Stimulated activated CD4-positive, alpha-beta T cell treated with anti-CD3 and anti-CD28 coated beads, Interleukin-2, amount 100 ng/mL, for 24 hours (primary cell): ENCODE data around the gene HOXD9.

Source experiments
- DNase-seq, 2 donors: peaks; one replicate each; pipeline ENCODE4 v3.0.0-alpha.2; 2020

HOXD9 gene

GRCh38 chr2:176099159-176099727 is 23.3 kb upstream of the HOXD9 start:
- DNase-seq: no peak

- no peak for DNase-seq
These were observed 22.6 kb upstream of the HOXD9 start, which contains the start of gene HOXD12 for GRCh38 chr2:176099728-176100546. TSS of gene HOXD12 (plus strand) at chr2:176099795. CDS start at chr2:176099802, 7 bp downstream.

GRCh38 chr2:176100547-176101140 is 21.9 kb upstream of the HOXD9 start:
- no peak for DNase-seq

DNA sequence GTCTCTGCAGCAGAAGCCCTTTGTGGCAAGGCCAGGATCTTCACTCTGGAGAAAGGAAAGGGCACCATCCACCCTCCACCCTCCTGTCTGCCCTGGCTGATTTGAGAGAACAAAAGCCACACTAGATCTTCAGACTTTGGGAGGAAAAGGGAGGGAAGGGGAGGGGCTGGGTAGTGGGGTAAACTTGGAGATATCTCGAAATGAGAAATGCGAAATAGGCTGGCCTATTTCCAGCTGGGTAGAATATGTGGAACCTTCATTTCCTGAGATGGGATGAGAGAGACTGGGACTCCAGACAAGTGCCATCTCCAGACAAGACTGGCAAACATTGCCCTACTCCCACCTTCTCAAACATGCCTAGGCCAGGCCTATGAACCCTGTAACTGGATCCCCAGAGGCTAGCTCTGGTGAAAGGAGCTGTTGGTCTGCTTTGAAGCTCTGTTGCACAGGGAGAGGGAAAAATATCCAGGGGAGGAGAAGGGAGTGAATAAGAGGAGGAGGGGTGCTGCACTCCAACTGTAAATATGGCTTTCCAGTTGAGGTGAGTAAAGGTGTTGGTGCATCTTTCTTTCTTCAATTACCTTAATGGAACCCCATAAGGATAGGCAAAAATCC is 21.2 kb upstream of the HOXD9 start:
- no peak for DNase-seq

- DNase-seq: no peak
These were observed 20.7 kb upstream of the HOXD9 start for GRCh38 chr2:176101842-176102241.

DNA sequence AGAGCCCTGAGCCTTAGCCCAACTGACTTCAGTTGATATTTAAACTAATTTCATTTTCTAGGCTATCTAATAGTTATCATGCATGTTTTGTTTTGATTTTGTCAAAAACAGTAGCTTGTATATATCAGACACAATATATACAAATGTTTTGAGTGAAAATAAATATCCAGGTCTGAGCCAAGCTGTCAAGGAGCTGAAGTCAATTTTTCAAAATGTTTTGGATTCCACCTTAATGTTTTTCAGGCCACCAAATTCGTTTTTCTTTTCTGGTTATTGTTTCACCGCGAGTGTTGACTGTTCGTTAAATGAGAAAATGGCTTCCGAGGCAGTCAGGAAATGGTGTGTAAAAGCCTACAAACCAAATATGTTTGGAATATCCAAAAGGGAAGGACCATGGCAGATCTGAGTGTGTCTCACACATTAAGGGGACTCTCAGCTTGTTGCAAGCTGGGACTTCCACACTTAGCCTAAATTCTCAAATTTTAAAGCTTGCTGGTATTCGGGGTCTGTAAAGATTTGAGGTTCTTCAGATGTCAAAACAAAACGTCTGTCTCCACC is 20.1 kb upstream of the HOXD9 start:
- no peak for DNase-seq

- DNase-seq: no peak
These were observed 19.3 kb upstream of the HOXD9 start for GRCh38 chr2:176103194-176103593.

DNA sequence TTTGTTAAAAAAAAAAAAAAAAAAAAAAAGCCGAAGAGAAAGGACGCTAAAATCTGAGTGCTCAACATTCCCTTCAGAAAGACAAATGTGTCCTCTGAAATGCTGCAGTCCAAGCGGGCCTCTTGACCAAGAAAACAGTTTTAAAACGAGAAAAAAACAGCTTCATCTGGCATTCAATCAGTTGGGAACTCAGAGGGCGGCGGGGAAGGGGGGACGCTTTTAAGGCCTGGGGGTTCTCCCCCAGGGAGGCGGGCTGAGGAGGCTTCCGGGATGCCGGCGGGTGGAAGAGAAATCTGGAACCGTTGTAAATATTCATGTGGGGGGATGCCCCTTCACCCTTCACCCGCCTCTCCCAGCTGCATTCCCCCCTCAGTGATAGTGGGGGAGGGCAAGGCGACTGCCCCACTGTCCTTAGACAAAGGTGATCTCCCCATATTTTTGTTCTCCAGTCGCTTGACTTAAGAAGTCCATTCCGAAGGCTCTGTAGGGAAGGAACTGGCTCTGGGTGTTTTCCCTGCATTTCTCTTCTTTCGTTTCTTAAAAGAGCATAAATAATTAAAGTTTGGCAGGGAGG is 18.7 kb upstream of the HOXD9 start:
- no peak for DNase-seq

- DNase-seq: no peak
These were observed 18.0 kb upstream of the HOXD9 start for GRCh38 chr2:176104316-176105077.

GRCh38 chr2:176105078-176105729 is 17.3 kb upstream of the HOXD9 start:
- no peak for DNase-seq

DNA sequence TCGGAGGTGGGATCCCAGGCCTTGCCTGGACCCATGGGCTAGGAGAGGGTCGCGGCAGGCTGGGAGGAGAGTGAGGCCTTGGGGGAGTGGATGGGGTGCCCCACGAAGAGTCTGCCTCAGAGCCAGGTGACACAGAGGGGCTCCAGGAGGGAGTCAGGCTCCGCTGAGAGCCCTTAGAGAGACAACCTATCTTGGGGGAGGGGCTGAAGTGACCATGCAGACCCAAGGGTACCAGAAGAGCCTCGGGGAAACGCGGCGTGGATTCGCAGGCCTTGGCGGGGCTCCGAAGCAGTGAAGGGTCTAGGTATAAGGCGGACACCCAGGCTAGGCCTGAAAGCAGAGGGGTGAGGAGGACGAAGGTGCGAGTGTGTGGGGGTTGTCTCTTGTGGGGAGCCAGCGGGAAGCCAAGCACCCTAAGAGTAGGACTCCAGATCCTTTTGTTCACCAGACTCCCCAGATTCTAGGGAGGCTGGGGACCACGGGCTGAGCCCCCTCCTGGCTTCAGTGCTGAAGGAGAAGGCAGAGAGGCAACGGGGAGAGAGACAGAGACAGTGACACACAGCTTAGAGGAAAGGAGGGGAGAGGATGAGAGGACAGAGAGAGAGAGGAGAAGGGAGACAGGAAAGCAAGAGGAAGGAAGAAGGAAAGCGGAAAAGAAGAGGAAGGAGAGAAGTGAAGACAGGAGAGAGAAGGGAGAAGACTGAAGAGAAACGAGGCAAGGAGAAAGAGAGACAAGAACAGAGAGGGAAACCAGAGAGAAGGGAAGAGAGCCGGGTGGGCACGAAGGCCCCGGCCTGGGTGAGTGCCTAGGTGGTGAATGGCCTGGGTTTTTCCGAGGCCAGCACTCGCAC is 16.6 kb upstream of the HOXD9 start:
- DNase-seq: no peak

DNA sequence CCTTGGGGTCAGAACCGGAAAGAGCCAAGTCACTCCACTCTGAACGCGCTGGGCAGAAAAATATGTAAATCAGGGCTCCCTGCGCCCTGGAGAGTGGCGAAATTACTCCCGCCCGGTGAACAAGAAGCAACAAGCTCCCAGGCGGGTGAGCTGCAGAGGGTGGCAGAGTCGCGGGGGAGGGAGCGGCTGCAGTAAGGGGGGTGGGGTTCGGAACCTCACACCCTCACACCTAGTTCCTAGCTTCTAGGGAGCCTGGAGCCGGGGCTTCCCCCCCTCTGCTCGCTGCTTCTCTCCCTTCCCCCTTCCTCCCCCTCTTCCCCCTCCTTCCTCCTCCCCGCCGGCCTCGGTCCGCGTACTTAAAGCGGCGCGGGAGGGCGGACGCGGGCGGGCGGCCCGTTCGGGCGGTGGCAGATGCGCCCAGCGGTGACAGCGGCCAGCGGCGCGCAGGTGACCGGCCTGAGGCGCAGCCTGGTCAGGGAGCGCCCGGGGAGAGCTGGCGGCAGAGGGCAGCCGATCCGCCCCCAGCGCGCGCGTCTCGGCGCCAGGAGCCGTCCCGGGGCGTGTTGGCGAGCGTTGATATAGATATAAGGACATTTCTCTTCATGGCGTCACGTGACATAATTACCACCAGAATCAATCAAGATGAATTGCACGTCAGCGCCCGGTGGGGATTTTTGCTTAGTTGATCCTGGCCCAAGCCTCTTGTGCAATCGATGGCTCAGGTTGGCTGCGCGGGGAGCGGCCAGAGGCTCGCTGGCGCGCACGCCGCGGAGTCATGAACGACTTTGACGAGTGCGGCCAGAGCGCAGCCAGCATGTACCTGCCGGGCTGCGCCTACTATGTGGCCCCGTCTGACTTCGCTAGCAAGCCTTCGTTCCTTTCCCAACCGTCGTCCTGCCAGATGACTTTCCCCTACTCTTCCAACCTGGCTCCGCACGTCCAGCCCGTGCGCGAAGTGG is 15.7 kb upstream of the HOXD9 start, which contains the start of gene HOXD11:
Gene HOXD11, plus strand, starts transcription at position 700 of the 959 bp plus-strand sequence. Its CDS starts 76 bp downstream, at position 776.
- no peak for DNase-seq

DNA sequence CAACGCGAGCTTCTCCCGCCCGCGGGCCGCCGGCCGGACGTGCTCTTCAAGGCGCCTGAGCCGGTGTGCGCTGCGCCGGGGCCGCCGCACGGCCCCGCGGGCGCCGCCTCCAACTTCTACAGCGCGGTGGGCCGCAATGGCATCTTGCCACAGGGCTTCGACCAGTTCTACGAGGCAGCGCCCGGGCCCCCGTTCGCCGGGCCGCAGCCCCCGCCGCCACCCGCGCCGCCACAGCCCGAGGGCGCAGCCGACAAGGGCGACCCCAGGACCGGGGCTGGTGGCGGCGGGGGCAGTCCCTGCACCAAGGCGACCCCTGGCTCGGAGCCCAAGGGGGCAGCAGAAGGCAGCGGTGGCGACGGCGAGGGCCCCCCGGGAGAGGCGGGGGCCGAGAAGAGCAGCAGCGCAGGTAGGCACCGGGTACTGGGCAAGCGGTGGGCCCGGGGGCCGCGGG is 14.8 kb upstream of the HOXD9 start:
- no peak for DNase-seq

DNA sequence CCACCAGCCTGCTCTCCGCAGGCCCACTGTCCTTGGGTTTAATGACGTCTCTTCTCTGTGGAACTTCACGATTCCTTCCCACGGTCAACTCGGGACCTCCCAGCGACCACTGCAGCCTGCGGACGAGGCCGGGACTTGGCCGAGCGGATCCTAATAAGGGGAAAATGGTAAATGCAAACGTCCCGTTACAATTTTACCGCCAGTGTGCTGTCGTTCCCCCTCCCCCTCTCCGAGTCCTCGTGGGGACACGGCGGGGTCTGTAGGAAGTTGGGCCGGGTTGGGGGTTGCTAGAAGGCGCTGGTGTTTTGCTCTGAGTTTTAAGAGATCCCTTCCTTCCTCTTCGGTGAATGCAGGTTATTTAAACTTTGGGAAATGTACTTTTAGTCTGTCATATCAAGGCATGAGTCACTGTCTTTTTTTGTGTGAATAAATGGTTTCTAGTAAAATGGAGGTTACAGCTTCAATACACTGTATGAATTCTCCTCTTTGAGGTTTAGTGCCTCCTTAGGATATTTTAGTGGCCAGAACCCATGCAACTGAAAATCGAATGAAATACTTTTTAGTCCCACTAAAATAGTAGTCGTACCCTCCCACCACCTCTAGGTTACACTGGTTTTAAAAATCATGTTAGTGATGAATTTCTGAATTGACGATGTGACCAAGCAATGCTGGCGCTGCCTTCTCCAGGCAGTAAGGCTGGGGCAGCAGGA is 13.2 kb upstream of the HOXD9 start:
- no peak for DNase-seq

DNA sequence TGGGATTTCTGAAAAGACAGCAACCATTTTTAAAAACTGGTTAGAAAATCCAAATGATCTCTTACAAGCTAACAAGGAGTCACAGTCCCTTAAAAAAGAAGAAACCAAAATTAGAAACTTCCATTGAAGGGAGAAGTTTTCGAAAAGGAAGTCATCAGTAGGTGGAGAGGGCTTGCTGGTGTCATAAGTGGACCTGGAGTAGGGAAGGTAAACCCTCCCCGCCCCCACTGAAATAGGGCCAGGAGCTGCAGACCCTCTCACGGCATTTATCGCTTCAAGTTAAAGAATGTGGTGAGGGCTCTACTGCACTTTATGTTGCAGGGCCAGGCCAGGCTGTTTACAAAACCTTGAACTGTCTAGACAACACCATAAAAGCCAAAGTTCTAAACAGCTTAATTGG is 12.6 kb upstream of the HOXD9 start:
- no peak for DNase-seq

DNA sequence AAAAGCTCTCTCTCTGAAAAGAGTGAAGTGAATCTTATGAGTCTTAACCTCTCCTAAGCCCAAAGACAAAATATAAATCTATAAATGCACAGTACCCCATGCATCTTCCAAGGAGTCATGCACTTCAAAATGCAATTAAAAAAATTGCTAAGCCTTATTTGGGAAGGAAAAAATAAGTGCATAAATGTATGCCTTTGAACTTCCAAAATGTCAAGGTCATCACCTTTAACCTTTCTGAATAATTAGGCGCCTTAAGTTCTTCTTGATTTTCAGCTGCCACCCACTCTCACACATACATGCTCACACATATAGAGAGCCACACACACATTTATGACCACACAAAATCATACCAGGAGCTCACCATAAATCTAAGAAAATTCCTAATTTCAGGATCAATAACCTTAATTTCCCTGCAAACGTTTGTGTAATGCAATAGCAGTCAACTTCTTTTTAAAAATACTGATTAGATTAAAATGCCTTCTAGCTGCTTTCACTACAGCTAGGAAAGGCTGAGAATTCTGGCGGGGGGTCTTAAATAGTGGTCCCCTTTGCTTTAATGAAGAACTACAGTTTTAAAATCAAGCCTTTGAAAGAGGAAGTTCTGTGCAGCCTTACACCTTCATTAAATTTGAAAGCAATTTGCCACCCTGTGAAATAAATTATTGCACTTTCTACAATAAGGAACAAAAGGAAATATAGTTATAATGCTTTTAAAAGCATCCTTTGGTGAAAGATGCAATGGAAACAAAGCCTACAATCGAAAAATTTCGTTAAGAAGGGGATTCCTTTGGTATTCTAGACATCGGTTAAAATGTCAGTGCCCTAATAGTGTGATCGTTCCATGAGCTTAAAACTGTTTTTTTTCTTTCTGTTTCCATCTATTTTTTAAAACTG is 11.9 kb upstream of the HOXD9 start:
- DNase-seq: no peak

GRCh38 chr2:176111309-176111663 is 11.2 kb upstream of the HOXD9 start:
- DNase-seq: no peak
